NCI-H345 treated with DMSO at 0.1 percent for 48 hours (cell line): ENCODE results near the gene CHST2.

ENCODE experiments used
- DNase-seq: peaks from one replicate; lab custom pipeline; 2025; ENCODE audit not compliant: unreplicated experiment; lab: John Stamatoyannopoulos, UW

CHST2 gene

DNA sequence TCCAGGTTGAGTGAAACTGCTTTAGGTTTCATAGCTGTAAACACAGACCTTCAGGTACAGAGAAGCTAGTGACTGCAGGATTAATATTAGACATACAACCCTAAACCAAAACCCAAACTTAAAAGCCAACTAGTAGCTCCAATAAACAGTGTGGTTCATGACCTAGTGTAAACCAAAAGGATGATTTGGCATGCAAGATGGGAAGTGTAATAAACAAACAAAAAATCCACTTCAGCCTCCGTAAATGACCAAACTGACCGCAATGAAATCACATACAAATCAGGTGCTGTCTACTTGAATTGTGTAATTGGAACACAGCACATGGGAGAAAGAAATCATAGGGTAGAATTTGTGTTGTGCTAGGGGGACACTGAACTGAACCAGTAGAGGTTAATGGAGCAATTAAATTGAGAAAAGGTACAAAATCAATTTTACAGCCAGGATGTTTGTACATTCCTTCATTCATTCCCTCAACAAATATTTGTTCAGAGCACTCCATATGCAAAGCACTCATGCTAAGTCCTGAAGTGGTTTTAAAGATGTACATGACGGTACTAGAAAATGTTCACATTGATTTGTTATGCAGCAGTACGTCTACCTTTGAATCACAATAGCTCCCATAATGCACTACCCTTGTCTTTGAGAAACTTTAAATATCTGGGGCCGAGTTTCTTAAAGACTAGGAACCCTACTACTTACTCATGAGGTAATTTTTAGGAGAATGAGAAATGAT is 21.4 kb upstream of the CHST2 start:
- peak; percentile 24 for DNase-seq

DNA sequence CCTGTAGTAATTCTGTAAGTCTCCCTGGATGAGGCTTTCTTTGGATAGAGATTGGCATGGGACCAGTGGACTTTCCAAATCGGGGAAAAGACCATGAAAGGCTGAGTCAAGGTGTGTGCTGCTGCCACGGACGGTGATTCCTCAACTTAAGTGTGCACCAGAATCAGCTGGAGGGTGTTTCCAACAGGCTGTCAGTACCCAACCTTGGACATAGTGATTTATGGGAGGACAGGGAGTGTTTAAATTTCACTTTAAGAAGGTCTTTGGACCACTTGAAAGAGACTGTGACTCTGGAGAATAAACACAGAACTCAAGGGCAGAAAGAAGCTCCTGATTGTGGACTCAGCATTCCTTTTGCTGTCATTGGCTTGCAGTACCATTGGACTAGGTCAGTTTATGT is 20.4 kb upstream of the CHST2 start:
- DNase-seq: no peak

DNA sequence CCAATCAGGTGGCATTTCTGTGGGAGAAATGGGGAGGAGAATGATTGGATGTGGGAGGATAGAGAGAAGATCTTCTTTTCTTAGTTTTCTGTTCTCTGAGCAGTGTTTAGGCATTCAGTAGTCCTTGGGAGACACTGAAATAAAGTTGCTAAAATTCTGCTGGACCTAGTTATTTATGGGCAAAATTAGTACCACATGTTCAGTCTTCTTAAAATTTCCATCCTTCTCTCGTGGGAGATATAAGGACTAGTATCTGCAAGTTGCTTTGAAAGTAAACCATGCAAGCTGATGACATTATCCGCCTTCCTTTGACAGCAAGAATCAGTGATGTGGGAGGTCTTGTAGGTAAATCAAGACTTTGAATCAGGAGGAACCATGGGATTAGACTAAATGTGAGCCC is 19.9 kb upstream of the CHST2 start:
- no peak for DNase-seq

DNA sequence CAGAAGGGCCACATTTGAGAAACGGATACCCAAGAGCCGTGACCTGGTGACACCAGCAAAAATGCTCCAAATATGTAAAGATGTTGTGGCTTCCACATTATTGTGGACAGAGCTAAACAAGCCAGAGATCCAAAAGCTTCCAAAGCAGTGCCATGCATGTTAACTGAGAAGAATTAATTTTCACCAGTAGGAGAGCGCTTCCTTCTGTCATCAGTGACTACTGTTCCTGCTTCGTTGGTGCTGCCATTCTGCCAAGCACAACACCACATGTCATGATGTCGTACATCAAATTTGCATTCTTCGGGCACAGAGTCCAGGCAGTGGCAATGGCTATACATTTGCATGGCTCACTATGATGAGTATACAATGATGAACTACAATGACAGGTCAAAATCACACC is 19.1 kb upstream of the CHST2 start:
- DNase-seq: no peak

DNA sequence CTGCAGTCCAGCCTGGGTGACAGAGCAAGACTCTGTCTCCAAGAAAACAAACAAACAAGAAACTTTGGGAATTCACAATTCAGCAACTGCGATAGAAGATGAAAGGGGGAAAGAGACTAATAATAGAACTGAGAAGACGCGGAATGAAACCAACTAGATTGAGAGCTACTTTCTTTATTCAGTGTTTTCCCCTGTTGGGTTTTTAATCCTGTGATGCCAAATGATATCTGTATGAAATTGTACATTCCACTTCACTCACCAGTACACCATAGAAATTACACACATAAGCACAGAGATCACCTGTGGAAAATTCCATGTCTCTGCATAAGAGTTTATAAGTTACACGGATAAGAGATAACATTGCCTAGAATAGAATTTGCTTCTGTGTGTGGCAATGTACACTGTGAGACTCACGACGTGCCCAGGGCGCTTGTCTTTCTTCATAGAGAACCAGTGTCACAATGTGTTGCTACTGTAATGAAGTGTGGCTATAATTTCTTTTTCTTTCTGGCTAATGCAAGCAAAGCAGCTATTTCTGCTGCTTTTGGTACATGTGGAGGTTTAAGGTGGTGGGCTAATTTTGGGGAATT is 17.7 kb upstream of the CHST2 start:
- no peak for DNase-seq

DNA sequence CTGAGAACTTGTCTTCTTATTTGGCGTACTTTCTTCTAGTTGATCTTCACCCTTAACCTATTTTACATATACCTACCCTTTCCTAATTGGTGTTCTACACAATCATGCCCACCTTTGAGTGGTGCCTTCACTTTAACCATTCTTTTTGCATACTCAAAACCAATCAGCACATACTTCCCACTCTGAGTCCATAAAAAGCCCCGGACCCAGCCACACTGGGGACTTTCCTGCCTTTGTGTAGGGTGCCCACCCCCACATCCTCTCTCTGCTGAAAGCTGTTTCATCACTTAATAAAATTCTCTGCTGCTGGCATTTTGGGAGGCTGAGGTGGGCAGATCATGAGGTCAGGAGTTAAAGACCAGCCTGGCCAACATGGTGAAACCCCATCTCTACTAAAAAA is 15.9 kb upstream of the CHST2 start:
- no peak for DNase-seq

DNA sequence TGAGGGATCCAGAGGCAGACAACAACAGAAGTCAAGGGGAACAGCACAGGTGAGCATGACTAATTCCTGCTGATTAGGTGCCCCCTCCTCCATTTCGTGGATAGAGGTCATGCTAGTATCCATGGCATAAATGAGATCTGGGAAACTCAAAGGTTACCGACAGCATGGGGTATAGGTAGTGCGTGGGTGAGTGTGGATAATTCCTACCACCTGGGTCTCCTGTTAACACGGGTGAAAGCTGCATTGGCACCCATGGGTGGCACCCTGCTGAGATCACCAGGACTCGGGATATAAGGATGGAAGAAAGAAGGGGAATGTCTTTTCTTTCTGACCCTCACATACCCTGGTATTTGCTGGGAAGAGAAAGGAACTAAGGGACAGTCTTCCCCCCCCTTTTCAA is 14.4 kb upstream of the CHST2 start:
- no peak for DNase-seq

DNA sequence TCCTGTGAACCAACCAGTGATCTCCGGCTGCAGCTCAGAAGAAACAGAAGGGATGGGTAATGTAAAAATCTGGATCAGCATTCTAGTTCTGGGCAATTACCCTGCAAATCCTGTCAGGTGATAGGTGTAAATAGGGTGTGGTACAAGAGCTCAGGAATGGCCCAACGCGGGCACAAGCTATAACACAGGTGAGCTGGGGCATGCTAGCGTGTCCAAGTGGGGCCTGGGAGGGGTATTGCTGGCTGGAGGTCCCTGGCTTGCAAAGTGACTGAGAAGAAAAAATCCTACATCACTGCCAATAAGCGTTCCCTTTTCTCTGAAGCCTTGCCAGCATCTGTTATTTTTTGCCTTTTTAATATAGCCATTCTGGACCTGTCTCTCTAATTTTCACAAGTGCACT is 9.7 kb upstream of the CHST2 start:
- DNase-seq: no peak

DNA sequence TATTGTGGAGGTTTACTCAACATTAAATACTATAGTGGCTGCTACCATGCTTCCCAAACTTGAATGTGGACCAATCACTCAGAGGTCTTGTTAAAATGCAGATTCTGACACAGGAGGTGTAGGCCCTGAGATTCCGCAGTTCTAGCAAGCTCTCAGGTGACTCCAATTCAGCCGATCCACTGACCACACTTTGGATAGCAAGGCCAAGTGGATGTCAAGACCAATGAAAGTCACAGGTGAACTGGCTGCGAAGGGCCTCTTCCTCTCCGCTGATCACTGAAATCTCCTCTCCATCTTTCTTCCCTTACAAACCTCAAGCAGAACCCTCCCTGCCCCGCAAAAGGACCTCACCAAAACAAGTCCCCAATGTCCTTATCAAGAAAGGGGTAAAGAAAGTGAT is 9.2 kb upstream of the CHST2 start:
- no peak for DNase-seq

DNA sequence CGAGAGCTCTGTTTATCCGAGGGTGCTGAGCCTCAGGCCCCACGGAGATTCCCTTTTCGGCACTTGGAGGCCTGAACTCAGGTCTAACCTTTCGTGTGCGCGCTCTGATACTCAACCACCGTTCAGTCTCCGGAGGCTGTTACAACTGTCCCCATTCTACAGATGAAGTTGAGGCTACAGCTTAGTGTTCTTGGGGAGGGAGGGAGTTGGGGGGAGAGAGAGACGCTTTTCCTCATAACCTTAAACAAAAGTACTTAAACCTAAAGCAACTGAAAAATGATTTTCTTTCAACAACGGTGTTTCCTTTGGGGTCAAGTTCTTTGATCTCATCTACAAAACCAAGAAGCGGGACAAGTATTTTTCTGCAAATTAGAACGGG is 952 bp upstream of the CHST2 start:
- DNase-seq: no peak

DNA sequence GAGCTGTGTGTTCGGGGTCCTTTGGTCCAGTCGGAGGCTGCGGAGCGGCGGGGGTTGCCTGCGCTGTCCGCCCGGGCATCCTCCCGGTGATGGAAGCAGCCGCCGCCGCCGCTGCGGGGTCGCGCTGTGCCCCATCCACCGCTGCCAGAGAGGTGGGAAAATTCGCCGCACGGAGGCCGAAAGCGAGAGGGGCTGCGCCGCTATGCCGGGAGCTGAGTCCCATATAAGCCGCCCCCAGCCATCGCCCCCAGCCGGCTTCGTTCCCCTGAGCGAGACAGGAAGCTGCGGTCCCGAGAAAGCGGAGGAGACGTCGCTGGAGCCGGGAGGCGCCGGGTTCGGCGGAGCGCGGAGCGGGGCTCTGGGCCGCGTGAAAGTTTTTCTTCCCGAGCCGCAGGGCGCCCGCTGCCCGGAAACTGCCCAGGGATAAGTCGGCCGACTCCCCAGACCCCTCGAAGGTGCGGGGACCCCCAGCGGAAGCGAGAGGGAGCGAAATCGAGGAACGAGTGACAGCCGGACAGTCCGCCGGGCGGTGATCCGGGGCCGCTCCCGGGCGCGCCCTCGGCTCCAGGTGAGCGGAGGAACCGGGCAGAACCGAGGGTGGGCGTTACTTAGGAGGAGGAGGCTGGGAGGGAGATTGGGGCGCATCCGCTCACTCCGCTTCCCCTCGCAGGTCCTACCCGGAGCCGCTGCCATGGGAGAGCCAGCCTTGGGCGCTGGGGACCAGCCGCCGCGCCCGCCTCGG is 574 bp downstream of the CHST2 start:
- no peak for DNase-seq

DNA sequence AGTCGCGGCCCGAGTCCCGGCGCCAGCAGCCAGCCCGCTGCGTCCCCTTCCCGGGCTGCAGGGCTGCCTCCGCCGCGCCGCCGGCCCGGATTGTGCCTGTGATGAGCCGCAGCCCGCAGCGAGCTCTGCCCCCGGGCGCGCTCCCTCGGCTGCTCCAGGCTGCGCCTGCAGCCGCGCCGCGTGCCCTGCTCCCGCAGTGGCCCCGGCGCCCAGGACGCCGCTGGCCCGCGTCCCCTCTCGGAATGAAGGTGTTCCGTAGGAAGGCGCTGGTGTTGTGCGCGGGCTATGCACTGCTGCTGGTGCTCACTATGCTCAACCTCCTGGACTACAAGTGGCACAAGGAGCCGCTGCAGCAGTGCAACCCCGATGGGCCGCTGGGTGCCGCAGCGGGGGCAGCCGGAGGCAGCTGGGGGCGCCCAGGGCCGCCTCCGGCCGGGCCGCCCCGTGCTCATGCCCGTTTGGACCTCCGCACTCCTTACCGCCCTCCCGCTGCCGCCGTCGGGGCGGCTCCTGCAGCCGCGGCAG is 1.2 kb downstream of the CHST2 start:
- DNase-seq: no peak

DNA sequence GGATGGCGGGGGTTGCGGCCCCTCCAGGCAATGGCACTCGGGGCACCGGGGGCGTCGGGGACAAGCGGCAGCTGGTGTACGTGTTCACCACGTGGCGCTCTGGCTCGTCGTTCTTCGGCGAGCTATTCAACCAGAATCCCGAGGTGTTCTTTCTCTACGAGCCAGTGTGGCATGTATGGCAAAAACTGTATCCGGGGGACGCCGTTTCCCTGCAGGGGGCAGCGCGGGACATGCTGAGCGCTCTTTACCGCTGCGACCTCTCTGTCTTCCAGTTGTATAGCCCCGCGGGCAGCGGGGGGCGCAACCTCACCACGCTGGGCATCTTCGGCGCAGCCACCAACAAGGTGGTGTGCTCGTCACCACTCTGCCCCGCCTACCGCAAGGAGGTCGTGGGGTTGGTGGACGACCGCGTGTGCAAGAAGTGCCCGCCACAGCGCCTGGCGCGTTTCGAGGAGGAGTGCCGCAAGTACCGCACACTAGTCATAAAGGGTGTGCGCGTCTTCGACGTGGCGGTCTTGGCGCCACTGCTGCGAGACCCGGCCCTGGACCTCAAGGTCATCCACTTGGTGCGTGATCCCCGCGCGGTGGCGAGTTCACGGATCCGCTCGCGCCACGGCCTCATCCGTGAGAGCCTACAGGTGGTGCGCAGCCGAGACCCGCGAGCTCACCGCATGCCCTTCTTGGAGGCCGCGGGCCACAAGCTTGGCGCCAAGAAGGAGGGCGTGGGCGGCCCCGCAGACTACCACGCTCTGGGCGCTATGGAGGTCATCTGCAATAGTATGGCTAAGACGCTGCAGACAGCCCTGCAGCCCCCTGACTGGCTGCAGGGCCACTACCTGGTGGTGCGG is 1.9 kb downstream of the CHST2 start:
- DNase-seq: no peak

DNA sequence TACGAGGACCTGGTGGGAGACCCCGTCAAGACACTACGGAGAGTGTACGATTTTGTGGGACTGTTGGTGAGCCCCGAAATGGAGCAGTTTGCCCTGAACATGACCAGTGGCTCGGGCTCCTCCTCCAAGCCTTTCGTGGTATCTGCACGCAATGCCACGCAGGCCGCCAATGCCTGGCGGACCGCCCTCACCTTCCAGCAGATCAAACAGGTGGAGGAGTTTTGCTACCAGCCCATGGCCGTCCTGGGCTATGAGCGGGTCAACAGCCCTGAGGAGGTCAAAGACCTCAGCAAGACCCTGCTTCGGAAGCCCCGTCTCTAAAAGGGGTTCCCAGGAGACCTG is 2.5 kb downstream of the CHST2 start:
- no peak for DNase-seq

DNA sequence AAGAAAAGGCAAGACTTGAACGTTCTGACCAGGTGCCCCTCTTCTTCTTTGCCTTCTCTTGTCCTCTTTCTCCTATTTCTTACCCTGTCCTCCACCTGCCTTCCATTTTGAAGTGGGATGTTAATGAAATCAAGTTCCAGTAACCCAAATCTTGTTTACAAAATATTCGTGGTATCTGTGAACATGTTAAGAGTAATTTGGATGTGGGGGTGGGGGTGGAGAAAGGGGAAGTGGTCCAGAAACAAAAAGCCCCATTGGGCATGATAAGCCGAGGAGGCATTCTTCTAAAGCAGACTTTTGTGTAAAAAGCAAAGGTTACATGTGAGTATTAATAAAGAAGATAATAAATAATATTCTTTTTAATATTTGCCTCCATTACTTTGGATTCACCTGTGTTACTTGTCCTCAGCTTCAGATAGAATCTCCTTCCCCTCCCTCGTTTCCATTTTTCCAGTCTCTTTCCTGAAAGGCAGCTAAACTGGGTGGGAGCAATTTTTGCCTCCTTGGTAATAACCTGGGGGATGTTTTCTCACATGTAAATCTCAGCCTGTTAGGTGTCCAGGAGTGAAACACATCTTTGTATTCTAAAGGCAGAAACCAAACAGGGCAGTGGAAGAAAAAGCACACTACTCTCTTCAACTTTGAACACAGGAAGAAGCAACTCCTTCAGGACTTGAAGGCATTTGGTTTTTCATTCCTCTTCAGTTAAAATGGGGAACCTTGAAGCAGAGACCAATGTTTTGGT is 3.2 kb downstream of the CHST2 start:
- no peak for DNase-seq

DNA sequence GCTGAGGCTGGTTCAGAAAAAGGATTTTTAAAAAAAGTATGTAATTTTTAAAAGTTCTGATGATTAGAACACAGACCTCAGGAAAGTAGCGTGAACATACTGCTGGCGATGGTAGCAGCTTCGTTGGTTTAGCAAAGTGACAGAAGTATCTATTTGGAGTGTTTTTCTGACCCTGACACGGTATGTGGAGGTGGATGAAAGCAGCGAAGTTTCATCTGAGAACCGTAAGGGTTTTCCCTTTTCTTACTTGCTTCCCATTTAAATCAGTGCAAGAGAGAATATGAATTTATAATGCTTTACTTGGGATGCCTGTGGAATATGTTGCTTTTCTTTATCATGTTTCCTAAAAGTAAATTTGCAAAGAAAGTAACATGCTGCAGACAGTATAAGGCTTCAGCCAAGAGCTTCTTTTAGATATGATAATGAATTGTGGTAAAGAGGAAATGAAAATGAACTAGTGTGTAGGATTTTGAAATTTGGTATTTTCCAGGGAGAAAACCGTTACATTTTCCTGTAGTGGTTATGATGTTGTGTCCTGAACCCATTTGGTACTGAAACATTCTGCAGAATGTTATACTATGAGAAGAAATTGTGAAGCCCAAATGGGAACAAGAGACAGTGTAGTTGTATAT is 3.9 kb downstream of the CHST2 start:
- DNase-seq: no peak

DNA sequence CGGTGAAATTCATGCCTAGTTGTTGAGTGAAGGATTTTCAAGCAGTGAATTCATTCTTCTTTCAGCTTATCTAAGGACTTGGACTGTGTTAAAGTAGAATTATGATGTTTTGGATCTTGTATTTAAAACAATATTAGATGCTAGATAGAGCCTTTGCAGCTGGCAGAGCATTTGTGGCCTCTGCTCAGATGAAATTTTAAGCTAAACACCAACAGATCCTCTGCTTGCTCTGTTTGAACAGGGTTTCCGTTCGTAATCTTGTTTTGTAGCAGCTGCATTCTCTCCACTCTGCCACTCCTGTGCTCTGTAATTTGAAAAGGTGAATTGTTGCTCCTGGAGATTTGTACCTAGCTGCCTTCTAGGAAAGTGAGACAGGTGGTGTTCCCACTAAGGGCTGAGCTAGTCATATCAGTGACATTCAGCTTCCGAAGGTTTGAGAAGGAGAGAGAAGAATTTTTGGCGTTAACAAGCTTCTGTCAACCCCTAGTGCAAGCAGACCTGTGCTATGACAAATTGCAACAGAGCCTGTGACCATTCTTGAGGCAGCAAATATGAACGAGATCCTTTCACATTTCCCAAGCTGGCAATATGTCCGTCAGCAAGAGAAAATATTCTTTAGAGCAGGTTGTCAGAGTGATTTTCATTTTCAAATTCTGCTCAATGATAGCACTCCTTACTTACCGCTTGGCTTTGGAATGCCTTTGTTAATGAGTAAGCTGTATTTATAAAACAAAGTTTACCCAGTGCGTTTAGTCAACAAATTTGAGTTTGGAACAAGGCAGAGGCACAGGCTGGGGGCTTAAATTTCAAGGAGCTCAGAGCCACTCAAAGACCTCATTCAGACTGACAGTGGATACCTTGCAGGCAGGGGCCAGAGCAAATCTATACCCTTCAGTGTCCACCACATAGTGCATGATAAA is 5.3 kb downstream of the CHST2 start:
- no peak for DNase-seq

DNA sequence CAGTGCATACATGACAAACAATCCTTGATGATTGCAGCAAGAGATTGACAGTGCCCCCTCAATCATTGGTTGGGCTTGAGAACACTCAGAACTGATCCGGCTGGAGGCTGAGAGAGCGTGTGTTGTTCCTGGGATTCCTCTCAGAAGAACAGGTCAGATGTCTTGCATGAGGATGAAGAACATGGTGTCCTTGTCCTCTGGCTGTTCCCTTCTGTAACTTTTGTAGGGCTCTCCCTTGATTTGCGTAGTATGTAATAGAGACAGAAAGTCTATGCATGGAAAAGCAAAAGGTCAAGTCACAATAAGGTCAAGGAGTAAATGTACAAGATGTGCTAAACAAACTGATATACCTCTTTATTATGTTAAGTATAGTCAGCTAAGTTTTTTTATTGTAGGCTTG is 8.2 kb downstream of the CHST2 start:
- DNase-seq: no peak

DNA sequence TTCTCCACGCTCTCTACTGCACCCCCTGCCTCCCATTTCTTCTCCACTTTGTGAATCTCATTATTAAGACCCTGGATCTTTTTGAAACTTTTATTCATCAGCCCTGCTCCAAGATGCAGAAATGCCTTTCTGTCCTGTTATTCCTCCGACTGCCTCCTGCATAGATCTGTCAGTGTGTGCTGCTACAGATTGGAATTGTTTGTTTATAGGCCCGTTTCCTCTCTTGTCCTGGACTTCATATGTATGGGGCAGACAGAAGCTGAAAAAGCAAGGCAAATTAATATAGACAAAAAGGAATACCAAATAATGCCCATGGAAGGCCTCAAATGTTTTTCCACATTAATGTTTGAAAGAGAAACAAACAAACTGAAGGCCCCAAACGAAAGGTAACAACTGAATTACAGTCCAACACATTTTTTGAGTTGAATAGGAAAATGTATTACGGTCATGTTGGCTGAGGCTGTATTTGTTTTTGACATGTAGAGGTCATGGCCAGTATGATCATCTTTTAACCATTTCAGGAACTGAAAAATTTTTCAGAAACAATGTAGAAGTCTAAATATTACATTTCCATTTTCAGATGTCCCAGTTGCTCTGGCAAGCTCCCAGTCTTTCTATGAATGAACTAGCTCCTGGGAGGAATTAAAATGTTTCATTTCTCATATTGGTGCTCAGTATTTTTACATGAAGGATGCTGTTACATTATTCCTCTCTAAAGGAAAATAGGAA is 8.8 kb downstream of the CHST2 start:
- DNase-seq: no peak
